Endothelial cell of umbilical vein (primary cell): ENCODE results near the gene CRTC1.

Source experiments
- CTCF ChIP-seq, 2 donors: IDR thresholded peaks; 1 replicate in 1 of 2; 2 replicates in 1 of 2; pipeline ENCODE4 v1.5.1; 2011; ENCODE audit warnings: low read length in 2 of 2, mild to moderate bottlenecking in 2 of 2, moderate library complexity in 2 of 2, control low read depth in 1 of 2, inconsistent platforms in 1 of 2, low read depth in 1 of 2; ENCODE audit not compliant: insufficient read depth in 1 of 2; ENCODE audit errors: extremely low read depth in 1 of 2
- EZH2 ChIP-seq: IDR thresholded peaks from 2 replicates; pipeline ENCODE4 v1.6.1; 2012; ENCODE audit warnings: borderline replicate concordance, low read depth, mild to moderate bottlenecking, moderate library complexity, low read length, inconsistent platforms; ENCODE audit not compliant: severe bottlenecking
- FOS ChIP-seq: IDR thresholded peaks from 2 replicates; pipeline ENCODE4 v1.6.1; 2011; ENCODE audit warnings: mild to moderate bottlenecking, low read length, moderate library complexity, borderline replicate concordance; ENCODE audit not compliant: insufficient read depth
- GATA2 ChIP-seq: IDR thresholded peaks from 2 replicates; pipeline ENCODE4 v1.7.0; 2011; ENCODE audit warnings: low read depth, mild to moderate bottlenecking, moderate library complexity, mixed read lengths, low read length; ENCODE audit not compliant: insufficient read length, insufficient read depth
- MAX ChIP-seq: IDR thresholded peaks from 2 replicates; pipeline ENCODE4 v1.6.1; 2011; ENCODE audit not compliant: insufficient read depth, insufficient read length
- MYC ChIP-seq: IDR thresholded peaks from one replicate; pipeline ENCODE4 v1.6.1; 2011; ENCODE audit warnings: mild to moderate bottlenecking, low read depth, low read length
- POLR2A ChIP-seq: IDR thresholded peaks from 2 replicates; pipeline ENCODE4 v1.6.1; 2012; ENCODE audit warnings: low read depth, mild to moderate bottlenecking, control low read depth, low read length
- POLR2AphosphoS5 ChIP-seq: IDR thresholded peaks from 2 replicates; pipeline ENCODE4 v1.6.1; 2012; ENCODE audit warnings: low read depth, mild to moderate bottlenecking, control low read depth, low read length, moderate library complexity; ENCODE audit not compliant: insufficient read depth

GRCh38 chr19:18800636-18801035 is 117.2 kb downstream of the CRTC1 start:
- TF ChIP-seq CTCF (IDR thresholded peaks at IDR 0.05; ENCODE audit: extremely low read depth in 1 of 2, insufficient read depth in 1 of 2, low read depth in 1 of 2, low read length in 2 of 2) (no peak), FOS (no peak), POLR2AphosphoS5 (no peak), EZH2 (no peak), POLR2A (no peak), MAX (no peak), MYC (no peak), GATA2 (no peak)
